ENCODE data around the gene AP3B1.

AP3B1 gene

GRCh38 chr5:78113689-78114264 lies 180.7 kb downstream of the AP3B1 start:
- peak; percentile 8 for DNase-seq (ENCODE audit: low read depth)
- no peak overlapping the region for H3K4me3 ChIP-seq (ENCODE audit: low read depth, low read length)
- no peak for TF ChIP-seq CTCF (IDR thresholded peaks at IDR 0.05; ENCODE audit: low read depth, low read length, missing control alignments)

DNA sequence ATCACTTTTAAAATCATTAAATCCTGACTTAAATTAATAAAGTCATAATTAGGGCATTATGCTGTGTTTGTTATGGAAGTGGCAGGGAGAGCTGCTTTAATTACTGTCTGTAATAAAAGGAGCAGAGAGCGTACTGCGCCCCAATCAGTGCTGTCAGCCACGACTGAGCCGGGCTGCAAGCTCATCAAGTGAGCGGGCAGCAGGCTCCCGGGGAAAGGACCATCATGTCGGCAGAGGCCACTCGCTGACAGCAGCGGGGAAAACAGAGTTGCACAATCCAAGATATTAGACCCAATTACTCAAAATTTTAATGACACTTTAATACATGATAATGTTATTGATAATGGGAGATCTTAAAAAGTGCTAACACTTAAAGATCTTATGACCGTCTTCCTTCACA lies 181.6 kb downstream of the AP3B1 start:
- no peak for TF ChIP-seq CTCF (IDR thresholded peaks at IDR 0.05; ENCODE audit: low read depth, low read length, missing control alignments)
- DNase-seq (ENCODE audit: low read depth): no peak
- H3K4me3 ChIP-seq (ENCODE audit: low read depth, low read length): no peak overlapping the region

DNA sequence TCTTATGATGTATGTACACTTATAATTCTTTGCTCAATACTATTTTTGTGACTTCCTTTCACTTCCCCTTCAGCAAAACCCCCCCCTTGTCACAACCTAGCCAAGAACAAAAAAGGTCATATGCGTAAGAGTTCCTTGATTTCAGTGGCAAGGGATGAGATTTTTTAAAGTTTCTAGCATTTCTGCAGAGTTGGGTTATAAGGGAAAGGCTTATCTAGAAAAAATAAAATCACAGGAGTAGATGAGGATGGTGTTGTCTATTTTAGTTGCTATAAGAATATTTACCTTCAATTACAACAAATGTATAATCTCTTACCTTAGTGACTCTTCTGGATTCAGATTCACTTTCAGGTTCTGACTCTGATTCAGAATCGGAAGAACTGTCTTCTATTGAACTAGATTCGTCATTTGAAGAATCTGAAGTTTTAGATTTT lies 184.6 kb downstream of the AP3B1 start:
- peak; percentile 36 for DNase-seq (ENCODE audit: low read depth)
- no peak for TF ChIP-seq CTCF (IDR thresholded peaks at IDR 0.05; ENCODE audit: low read depth, low read length, missing control alignments)
- no peak overlapping the region for H3K4me3 ChIP-seq (ENCODE audit: low read depth, low read length)

GRCh38 chr5:78108564-78108963 lies 185.9 kb downstream of the AP3B1 start:
- DNase-seq (ENCODE audit: low read depth): no peak
- TF ChIP-seq CTCF (IDR thresholded peaks at IDR 0.05; ENCODE audit: low read depth, low read length, missing control alignments): no peak
- H3K4me3 ChIP-seq (ENCODE audit: low read depth, low read length): no peak overlapping the region

DNA sequence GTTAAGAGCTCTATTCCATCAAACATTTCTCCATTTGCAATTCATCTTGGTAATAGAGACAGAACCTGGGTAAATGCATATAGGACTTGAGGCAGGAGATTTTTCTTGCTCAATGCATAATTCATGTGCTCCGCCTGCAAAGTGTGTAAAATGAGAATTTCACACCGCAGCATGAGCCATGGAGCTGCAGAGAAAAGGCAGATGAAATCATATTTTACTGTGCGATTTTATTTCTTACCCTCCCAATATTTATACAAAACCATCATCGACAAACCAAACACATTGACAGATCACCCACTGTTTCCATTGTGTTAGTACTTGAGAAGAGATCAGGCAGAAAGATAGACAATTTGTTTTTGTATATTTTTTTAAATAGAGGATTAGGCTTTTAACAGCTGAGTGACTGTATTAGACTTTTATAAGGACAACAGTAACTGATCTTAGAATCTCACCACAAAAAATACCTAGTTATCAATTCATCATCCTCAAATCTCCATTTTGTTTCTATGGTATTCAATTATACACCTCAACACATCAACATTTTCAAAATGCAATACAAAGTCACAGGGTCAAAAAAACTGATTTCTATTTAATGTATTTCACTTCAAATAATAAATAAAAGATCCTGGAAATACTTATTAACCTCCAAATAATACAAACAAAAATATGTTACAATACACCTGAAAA lies 191.1 kb downstream of the AP3B1 start:
- H3K4me3 ChIP-seq (ENCODE audit: low read depth, low read length): no peak overlapping the region
- TF ChIP-seq CTCF (IDR thresholded peaks at IDR 0.05; ENCODE audit: low read depth, low read length, missing control alignments): no peak
- no peak for DNase-seq (ENCODE audit: low read depth)

- no peak overlapping the region for H3K4me3 ChIP-seq (ENCODE audit: low read depth, low read length)
- no peak for TF ChIP-seq CTCF (IDR thresholded peaks at IDR 0.05; ENCODE audit: low read depth, low read length, missing control alignments)
- no peak for DNase-seq (ENCODE audit: low read depth)
These were observed 192.0 kb downstream of the AP3B1 start for GRCh38 chr5:78102500-78102899.

GRCh38 chr5:78095125-78095524 lies 199.4 kb downstream of the AP3B1 start:
- TF ChIP-seq CTCF (IDR thresholded peaks at IDR 0.05; ENCODE audit: low read depth, low read length, missing control alignments): no peak
- H3K4me3 ChIP-seq (ENCODE audit: low read depth, low read length): no peak overlapping the region
- DNase-seq (ENCODE audit: low read depth): no peak
